ENCODE measurements around the gene DHX9.

DHX9 gene

DNA sequence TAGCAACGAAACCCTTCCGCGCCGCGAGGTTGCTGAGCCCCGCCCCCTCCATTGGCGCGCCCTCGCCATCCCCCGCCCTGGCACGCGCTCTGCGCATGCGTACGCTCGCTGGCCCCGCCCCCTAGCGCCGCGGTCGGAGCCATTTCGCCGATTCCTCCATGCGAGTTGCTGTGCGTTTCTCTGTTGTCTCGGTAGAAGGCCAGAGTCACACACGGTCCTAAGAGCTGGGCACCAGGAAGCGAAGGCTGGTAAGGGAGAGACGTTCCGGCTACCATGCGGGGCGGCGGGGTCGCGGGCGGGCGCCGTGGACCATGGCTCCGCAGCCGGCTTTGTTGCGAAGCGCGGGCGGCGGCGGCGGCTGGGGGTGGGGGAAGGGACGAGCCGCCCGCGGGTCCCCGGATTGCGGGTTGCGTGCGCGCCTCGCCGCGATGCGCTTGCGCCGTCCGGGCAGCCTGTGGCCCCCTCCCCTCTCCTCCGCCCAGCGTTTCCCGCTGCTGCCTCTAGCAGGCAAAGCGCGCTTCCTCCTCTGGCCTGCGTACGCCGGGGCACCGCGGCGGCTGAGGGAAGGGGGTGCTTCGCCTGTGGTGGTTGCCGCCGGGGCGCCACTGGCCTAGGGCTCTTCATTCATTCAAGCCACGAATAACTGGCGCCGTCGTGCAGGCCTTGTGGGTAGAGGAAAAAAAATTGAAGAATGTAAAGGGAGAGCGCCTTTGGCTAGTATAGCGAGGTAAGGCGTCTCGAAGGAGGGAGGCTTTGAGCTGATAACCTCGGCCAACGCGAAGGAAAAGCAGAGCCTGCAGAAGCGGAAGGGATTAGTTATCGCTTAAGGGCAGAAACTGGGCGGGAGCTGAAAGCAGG is at the start of gene DHX9:
Gene DHX9 (plus strand): TSS at position 139 of the 858 bp plus-strand sequence. CDS start 3,220 bp downstream, outside the sequence.
- Histone ChIP-seq H3K36me3 (ENCODE audit: insufficient read depth, low read depth, low read length) (peaks cover 33% of the 10 kb centered on the region), H3K27ac (ENCODE audit: low read length) (peak within 1 kb of the TSS; percentile 83), H3K9ac (ENCODE audit: low read depth, low read length) (peak within 1 kb of the TSS; percentile 95), H3K4me3 (ENCODE audit: low read length) (peak within 1 kb of the TSS; percentile 99), H3K27me3 (ENCODE audit: insufficient read depth, low read length) (no peaks in the 10 kb centered on the region), H3K4me1 (ENCODE audit: insufficient read depth, low read length) (peaks cover 11% of the 10 kb centered on the region), H3K9me3 (ENCODE audit: insufficient read depth, low read depth, low read length) (no peaks in the 10 kb centered on the region)

- Histone ChIP-seq H3K9me3 (ENCODE audit: insufficient read depth, low read depth, low read length) (no peaks in the 10 kb centered on the region), H3K4me3 (ENCODE audit: low read length) (no peak overlapping the region), H3K4me1 (ENCODE audit: insufficient read depth, low read length) (no peaks in the 10 kb centered on the region), H3K36me3 (ENCODE audit: insufficient read depth, low read depth, low read length) (no peaks in the 10 kb centered on the region), H3K27ac (ENCODE audit: low read length) (no peak overlapping the region), H3K9ac (ENCODE audit: low read depth, low read length) (no peak overlapping the region), H3K27me3 (ENCODE audit: insufficient read depth, low read length) (peaks cover 58% of the 10 kb centered on the region)
These were observed 47.6 kb upstream of the DHX9 start for GRCh38 chr1:182791281-182792179.

DNA sequence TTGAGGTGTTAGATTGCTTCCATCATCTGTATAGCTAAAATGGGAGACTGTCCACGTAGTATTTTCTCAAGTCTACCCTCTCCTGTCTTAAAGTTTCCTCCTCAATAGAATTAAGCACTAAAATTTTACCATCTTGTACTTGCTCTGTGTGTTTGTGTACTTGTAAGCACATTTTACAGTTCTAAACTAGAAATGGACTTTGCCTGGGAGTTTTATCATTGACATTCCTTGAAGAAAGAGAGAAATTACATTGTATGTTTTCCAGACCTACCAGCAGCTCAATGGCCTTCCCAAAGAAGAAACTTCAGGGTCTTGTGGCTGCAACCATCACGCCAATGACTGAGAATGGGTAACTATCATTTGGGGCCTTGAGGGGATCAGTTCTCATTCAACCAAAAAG is 45.1 kb upstream of the DHX9 start:
- H3K27ac ChIP-seq (ENCODE audit: low read length) = no peak overlapping the region
- H3K9ac ChIP-seq (ENCODE audit: low read depth, low read length) = no peak overlapping the region
- H3K36me3 ChIP-seq (ENCODE audit: insufficient read depth, low read depth, low read length) = no peaks in the 10 kb centered on the region
- no peaks in the 10 kb centered on the region for H3K9me3 ChIP-seq (ENCODE audit: insufficient read depth, low read depth, low read length)
- no peaks in the 10 kb centered on the region for H3K4me1 ChIP-seq (ENCODE audit: insufficient read depth, low read length)
- H3K27me3 ChIP-seq (ENCODE audit: insufficient read depth, low read length) = peaks cover 34% of the 10 kb centered on the region
- H3K4me3 ChIP-seq (ENCODE audit: low read length) = no peak overlapping the region

GRCh38 chr1:182794676-182795201 is 44.4 kb upstream of the DHX9 start:
- H3K27me3 ChIP-seq (ENCODE audit: insufficient read depth, low read length) = peaks cover 28% of the 10 kb centered on the region

GRCh38 chr1:182795563-182796228 is 43.5 kb upstream of the DHX9 start:
- Histone ChIP-seq H3K9me3 (ENCODE audit: insufficient read depth, low read depth, low read length) (no peaks in the 10 kb centered on the region), H3K4me3 (ENCODE audit: low read length) (no peak overlapping the region), H3K27ac (ENCODE audit: low read length) (no peak overlapping the region), H3K4me1 (ENCODE audit: insufficient read depth, low read length) (no peaks in the 10 kb centered on the region), H3K36me3 (ENCODE audit: insufficient read depth, low read depth, low read length) (no peaks in the 10 kb centered on the region), H3K27me3 (ENCODE audit: insufficient read depth, low read length) (peaks cover 18% of the 10 kb centered on the region), H3K9ac (ENCODE audit: low read depth, low read length) (no peak overlapping the region)

More at GRCh38 chr1:182794676-182795201, 44.4 kb upstream of the DHX9 start:
- Histone ChIP-seq H3K4me3 (ENCODE audit: low read length) (no peak overlapping the region), H3K9me3 (ENCODE audit: insufficient read depth, low read depth, low read length) (no peaks in the 10 kb centered on the region), H3K27ac (ENCODE audit: low read length) (no peak overlapping the region), H3K9ac (ENCODE audit: low read depth, low read length) (no peak overlapping the region), H3K36me3 (ENCODE audit: insufficient read depth, low read depth, low read length) (no peaks in the 10 kb centered on the region), H3K4me1 (ENCODE audit: insufficient read depth, low read length) (no peaks in the 10 kb centered on the region)

- H3K9ac ChIP-seq (ENCODE audit: low read depth, low read length) = no peak overlapping the region
- peaks cover 18% of the 10 kb centered on the region; the same call in 1 of the 2 replicates for H3K4me1 ChIP-seq (ENCODE audit: insufficient read depth, low read length)
- H3K27me3 ChIP-seq (ENCODE audit: insufficient read depth, low read length) = no peaks in the 10 kb centered on the region
- no peak overlapping the region for H3K4me3 ChIP-seq (ENCODE audit: low read length)
- no peaks in the 10 kb centered on the region for H3K9me3 ChIP-seq (ENCODE audit: insufficient read depth, low read depth, low read length)
- H3K36me3 ChIP-seq (ENCODE audit: insufficient read depth, low read depth, low read length) = no peaks in the 10 kb centered on the region
- H3K27ac ChIP-seq (ENCODE audit: low read length) = no peak overlapping the region
These were observed 36.9 kb upstream of the DHX9 start for GRCh38 chr1:182802006-182802803.

DNA sequence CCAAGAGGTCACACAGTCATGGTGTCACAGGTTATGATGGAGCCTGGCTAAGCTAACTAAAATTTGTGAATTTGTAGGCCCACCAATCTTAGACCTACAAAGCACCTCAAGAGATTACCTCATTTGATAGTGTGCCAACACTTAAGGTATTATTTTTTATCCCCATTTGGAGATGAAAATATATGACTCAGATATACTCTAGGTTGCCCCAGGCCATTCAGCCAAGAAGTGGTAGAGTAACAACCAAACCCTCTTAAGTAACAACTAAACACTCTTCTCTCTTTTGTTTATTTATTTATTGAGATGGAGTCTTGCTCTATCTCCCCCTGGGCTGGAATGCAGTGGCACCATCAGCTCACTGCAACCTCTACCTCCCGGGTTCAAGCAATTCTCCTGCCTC is 35.3 kb upstream of the DHX9 start:
- H3K9ac ChIP-seq (ENCODE audit: low read depth, low read length) = no peak overlapping the region
- no peak overlapping the region for H3K4me3 ChIP-seq (ENCODE audit: low read length)
- no peaks in the 10 kb centered on the region for H3K27me3 ChIP-seq (ENCODE audit: insufficient read depth, low read length)
- H3K9me3 ChIP-seq (ENCODE audit: insufficient read depth, low read depth, low read length) = no peaks in the 10 kb centered on the region
- no peaks in the 10 kb centered on the region for H3K36me3 ChIP-seq (ENCODE audit: insufficient read depth, low read depth, low read length)
- H3K27ac ChIP-seq (ENCODE audit: low read length) = no peak overlapping the region
- H3K4me1 ChIP-seq (ENCODE audit: insufficient read depth, low read length) = peaks cover 18% of the 10 kb centered on the region; the same call in 1 of the 2 replicates

GRCh38 chr1:182806015-182806678 is 33.0 kb upstream of the DHX9 start:
- Histone ChIP-seq H3K4me3 (ENCODE audit: low read length) (no peak overlapping the region), H3K27ac (ENCODE audit: low read length) (no peak overlapping the region), H3K36me3 (ENCODE audit: insufficient read depth, low read depth, low read length) (no peaks in the 10 kb centered on the region), H3K9ac (ENCODE audit: low read depth, low read length) (no peak overlapping the region), H3K27me3 (ENCODE audit: insufficient read depth, low read length) (no peaks in the 10 kb centered on the region), H3K9me3 (ENCODE audit: insufficient read depth, low read depth, low read length) (no peaks in the 10 kb centered on the region), H3K4me1 (ENCODE audit: insufficient read depth, low read length) (peaks cover 18% of the 10 kb centered on the region; the same call in 1 of the 2 replicates)

DNA sequence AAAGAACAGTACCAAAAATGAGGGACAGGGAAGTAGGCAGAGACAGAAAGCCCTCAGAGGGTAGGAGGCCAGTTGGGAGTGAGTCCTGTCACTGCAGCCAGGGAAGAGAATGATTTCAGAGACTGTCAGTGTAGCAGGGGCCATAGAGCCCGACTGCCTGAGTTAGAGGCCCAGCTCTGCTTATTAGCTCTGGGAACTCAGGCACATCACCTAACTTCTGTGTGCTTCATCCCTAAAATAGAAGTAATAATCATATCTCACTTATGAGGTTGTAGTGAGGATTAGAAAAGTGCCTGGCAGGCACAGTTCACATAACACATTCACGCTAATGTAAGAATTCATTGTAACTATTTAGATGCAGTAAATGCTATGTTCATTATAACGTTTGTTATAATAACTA is 31.2 kb upstream of the DHX9 start:
- no peaks in the 10 kb centered on the region for H3K27me3 ChIP-seq (ENCODE audit: insufficient read depth, low read length)
- no peaks in the 10 kb centered on the region for H3K9me3 ChIP-seq (ENCODE audit: insufficient read depth, low read depth, low read length)
- no peak overlapping the region for H3K9ac ChIP-seq (ENCODE audit: low read depth, low read length)
- H3K27ac ChIP-seq (ENCODE audit: low read length) = no peak overlapping the region
- peaks cover 5% of the 10 kb centered on the region; the same call in 1 of the 2 replicates for H3K4me1 ChIP-seq (ENCODE audit: insufficient read depth, low read length)
- H3K4me3 ChIP-seq (ENCODE audit: low read length) = no peak overlapping the region
- no peaks in the 10 kb centered on the region for H3K36me3 ChIP-seq (ENCODE audit: insufficient read depth, low read depth, low read length)

DNA sequence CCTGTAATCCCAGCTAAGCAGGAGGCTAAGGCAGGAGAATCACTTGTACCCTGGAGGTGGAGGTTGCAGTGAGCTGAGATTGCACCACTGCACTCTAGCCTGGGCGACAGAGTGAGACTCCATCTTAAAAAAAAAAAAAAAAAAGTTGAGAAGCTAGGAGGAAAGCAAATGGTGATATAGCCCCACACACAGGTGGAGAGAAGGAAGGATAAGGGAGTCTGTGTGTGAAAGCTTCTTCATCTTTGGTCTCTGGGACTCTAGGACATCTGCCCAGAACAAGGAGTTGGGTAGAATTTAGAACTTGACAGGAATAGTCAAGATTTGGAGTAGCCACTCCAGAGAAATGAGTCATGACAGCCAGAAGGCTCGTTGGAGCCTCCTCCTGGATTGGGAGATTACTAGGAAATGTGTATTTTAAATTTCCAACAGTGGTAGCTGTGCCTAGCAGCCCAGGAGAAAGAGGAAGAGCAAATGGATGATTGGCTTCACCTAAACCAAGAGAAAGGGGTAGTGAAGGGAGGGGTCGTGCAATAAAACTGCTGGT is 29.7 kb upstream of the DHX9 start:
- no peak overlapping the region for H3K9ac ChIP-seq (ENCODE audit: low read depth, low read length)

More for the DNA sequence above, 29.7 kb upstream of the DHX9 start:
- Histone ChIP-seq H3K4me3 (ENCODE audit: low read length) (no peak overlapping the region), H3K36me3 (ENCODE audit: insufficient read depth, low read depth, low read length) (no peaks in the 10 kb centered on the region), H3K4me1 (ENCODE audit: insufficient read depth, low read length) (peaks cover 3% of the 10 kb centered on the region; the same call in 1 of the 2 replicates), H3K9me3 (ENCODE audit: insufficient read depth, low read depth, low read length) (no peaks in the 10 kb centered on the region), H3K27me3 (ENCODE audit: insufficient read depth, low read length) (no peaks in the 10 kb centered on the region), H3K27ac (ENCODE audit: low read length) (no peak overlapping the region)

All from iPS-20b (cell line).